HEK293T (cell line): ENCODE results near the gene PPDPF.
A peak's percentile ranks its signal among the peaks of the same experiment; 100 is the strongest.

Experiments used
- CTCF ChIA-PET: fragments of 350-600 bp; formaldehyde crosslinking; extraction: SDS; loops from one replicate; lab custom pipeline; 2021; ENCODE audit warnings: antibody characterized with exemption, inconsistent platforms; lab: Yijun Ruan, JAX
- POLR2A ChIA-PET: fragments of 350-600 bp; formaldehyde crosslinking; extraction: SDS; loops from one replicate; lab custom pipeline; 2020; ENCODE audit warnings: antibody characterized with exemption, inconsistent platforms; lab: Yijun Ruan, JAX
- DNase-seq: peaks from one replicate; pipeline ENCODE4 v3.0.0; 2012; ENCODE audit warnings: mixed read lengths; ENCODE audit errors: extremely low spot score
- ARNT ChIP-seq: fragments of 450-650 bp; IDR thresholded peaks from 2 replicates; pipeline ENCODE4 v1.6.1; 2017; ENCODE audit warnings: mild to moderate bottlenecking
- BHLHE40 ChIP-seq: fragments of 450-650 bp; IDR thresholded peaks from 2 replicates; pipeline ENCODE4 v1.6.1; 2016; ENCODE audit warnings: mild to moderate bottlenecking, moderate library complexity, borderline replicate concordance
- CTBP1 ChIP-seq: fragments of 450-650 bp; IDR thresholded peaks from 2 replicates; pipeline ENCODE4 v1.6.1; 2016; ENCODE audit warnings: borderline replicate concordance
- ELF4 ChIP-seq: fragments of 450-650 bp; IDR thresholded peaks from 2 replicates; pipeline ENCODE4 v1.6.1; 2017; ENCODE audit warnings: antibody characterized with exemption
- FOXA1 ChIP-seq: fragments of 450-650 bp; IDR thresholded peaks from 2 replicates; pipeline ENCODE4 v1.6.1; 2016; ENCODE audit warnings: mild to moderate bottlenecking
- FOXK2 ChIP-seq: fragments of 450-650 bp; IDR thresholded peaks from 2 replicates; pipeline ENCODE4 v1.6.1; 2016; ENCODE audit warnings: mild to moderate bottlenecking
- FOXM1 ChIP-seq: fragments of 450-650 bp; IDR thresholded peaks from 2 replicates; pipeline ENCODE4 v1.6.1; 2017; ENCODE audit warnings: mild to moderate bottlenecking, borderline replicate concordance
- HDGF ChIP-seq: fragments of 450-650 bp; IDR thresholded peaks from 2 replicates; pipeline ENCODE4 v1.6.1; 2017; ENCODE audit warnings: antibody characterized with exemption, borderline replicate concordance
- L3MBTL2 ChIP-seq: fragments of 450-650 bp; conservative IDR thresholded peaks from 2 replicates; pipeline ENCODE4 v1.6.1; 2016; ENCODE audit warnings: mild to moderate bottlenecking
- LEF1 ChIP-seq: fragments of 450-650 bp; IDR thresholded peaks from 2 replicates; pipeline ENCODE4 v1.6.1; 2017; ENCODE audit warnings: mild to moderate bottlenecking, borderline replicate concordance
- NFRKB ChIP-seq: fragments of 450-650 bp; IDR thresholded peaks from 2 replicates; pipeline ENCODE4 v1.6.1; 2016; ENCODE audit warnings: mild to moderate bottlenecking, moderate library complexity
- PKNOX1 ChIP-seq: fragments of 450-650 bp; IDR thresholded peaks from 2 replicates; pipeline ENCODE4 v1.6.1; 2016
- SP1 ChIP-seq: fragments of 450-650 bp; IDR thresholded peaks from 2 replicates; pipeline ENCODE4 v1.6.1; 2017
- SUZ12 ChIP-seq: fragments of 450-650 bp; IDR thresholded peaks from 2 replicates; pipeline ENCODE4 v1.6.1; 2016; ENCODE audit warnings: mild to moderate bottlenecking
- TARDBP ChIP-seq: fragments of 450-650 bp; IDR thresholded peaks from 2 replicates; pipeline ENCODE4 v1.6.1; 2016
- ZNF384 ChIP-seq: fragments of 450-650 bp; IDR thresholded peaks from 2 replicates; pipeline ENCODE4 v1.6.1; 2016

The PPDPF gene

GRCh38 chr20:63549679-63550282 is 29.2 kb downstream of the PPDPF start:
- CTCF ChIA-PET, result no interaction called here

DNA sequence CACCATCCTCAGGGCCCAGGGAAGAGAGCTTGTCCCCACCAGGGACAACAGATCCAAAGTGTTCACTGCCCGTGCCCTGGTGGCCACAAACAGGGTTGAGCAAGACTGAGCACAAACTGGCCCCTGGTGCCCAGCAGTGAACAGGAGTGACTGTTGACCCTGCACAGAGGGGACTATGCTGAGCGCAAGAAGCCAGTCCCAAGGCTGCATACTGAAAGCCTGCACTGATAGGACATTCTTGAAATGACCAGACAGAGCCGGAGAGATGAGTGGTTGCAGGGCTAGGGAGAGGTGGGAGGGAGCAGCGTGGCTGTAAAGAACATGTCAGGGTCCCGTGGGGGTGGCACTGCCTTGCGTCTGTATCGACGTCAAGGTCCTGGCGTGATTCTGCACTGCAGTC is 30.5 kb downstream of the PPDPF start:
- CTCF ChIA-PET, result no interaction called here
- POLR2A ChIA-PET, result interaction anchor here (1.8 kb wide), 1 partner anchor 23 kb away, joined by 8 read pairs; the partner anchor contains the start of gene HELZ2
- TF ChIP-seq LEF1 (no peak), SP1 (no peak), FOXK2 (no peak), ZNF384 (no peak), NFRKB (no peak), PKNOX1 (no peak), FOXA1 (no peak), HDGF (no peak), FOXM1 (no peak), BHLHE40 (no peak), L3MBTL2 (no peak), ELF4 (no peak)
- no peak for DNase-seq

More at GRCh38 chr20:63549679-63550282, 29.2 kb downstream of the PPDPF start:
- POLR2A ChIA-PET, result interaction anchor here (0.9 to 1.8 kb wide), 2 partner anchors 12 to 24 kb away, joined by 4 to 8 read pairs; partner anchors contain the start of gene HELZ2
- no peak for DNase-seq
- no peak for TF ChIP-seq FOXM1
- TF ChIP-seq L3MBTL2, result no peak
- no peak for TF ChIP-seq FOXK2
- no peak for TF ChIP-seq SP1
- TF ChIP-seq ARNT, result no peak
- no peak for TF ChIP-seq BHLHE40
- no peak for TF ChIP-seq SUZ12
- TF ChIP-seq TARDBP, result no peak
- TF ChIP-seq ZNF384, result no peak

DNA sequence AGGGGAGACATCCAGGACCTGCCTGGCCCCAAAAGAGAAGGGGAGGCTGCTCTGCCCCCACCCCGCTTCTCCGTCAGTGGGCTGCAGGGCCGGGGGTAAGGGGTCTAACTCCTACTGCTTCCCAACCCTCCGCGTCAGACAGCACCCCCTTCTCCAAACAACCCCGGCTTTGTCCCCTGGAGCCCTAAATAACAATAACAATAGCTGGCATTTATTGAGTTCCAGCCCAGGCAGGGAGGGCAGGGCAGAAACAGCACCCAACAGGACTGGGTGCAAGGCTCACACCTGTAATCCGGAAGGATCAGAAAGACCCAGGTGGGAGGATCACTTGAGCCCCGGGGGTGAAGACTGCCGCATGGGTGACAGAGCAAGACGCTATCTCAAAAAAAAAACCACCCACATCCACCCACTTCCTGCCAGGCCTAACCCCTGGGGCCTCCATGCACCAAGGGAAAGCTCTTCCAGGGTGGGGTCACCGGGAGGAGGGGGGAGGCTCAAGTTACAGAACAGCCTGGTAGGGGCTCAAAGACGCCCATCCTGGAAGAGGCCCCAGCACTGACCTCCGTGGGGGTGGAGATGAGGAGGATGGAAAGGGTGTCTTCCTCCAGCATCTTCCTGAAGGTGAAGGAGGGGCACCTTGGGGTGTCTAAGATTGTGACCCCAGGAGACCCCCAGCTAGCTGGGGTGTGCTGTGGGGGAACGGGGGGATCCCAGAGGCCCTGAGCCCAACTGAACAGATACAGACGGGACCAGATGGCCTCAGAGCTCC is 32.1 kb downstream of the PPDPF start:
- no peak for DNase-seq
- ChIA-PET POLR2A (no interaction called here), CTCF (no interaction called here)
- TF ChIP-seq L3MBTL2, result no peak
- TF ChIP-seq LEF1, result no peak
- TF ChIP-seq FOXM1, result no peak
- TF ChIP-seq BHLHE40, result no peak
- no peak for TF ChIP-seq ELF4
- no peak for TF ChIP-seq ARNT
- no peak for TF ChIP-seq FOXA1
- TF ChIP-seq SUZ12, result no peak
- TF ChIP-seq CTBP1, result no peak
- no peak for TF ChIP-seq ZNF384

DNA sequence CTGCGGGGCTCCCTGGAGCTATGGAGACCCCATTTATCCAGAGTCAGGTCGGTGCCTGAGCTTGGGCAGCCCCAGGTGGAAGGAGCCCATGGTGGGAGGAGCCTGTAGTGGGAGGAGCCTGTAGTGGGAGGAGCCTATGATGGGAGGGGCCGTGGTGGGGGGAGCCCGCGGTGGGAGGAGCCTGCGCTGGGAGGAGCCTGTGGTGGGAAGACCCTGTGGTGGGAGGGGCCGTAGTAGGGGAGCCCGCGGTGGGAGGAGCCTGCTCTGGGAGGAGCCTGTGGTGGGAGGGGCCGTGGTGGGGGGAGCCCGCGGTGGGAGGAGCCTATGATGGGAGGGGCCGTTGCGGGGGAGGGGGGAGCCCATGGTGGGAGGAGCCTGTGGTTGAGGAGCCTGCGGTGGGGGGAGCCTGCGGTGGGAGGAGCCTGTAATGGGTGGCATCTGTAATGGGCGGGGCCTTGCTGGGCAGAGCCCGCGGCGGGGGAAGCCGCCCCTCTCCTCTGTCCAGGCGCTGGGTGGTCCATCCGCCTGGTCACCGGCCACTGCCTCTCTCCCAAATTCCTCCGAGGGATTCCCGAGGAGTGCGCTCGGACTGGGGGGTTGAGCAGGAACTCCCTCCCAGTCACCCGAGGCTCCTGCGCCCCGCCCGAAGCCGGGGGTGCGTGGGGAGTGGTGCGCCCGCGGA is 32.8 kb downstream of the PPDPF start:
- TF ChIP-seq FOXM1, result no peak
- no peak for TF ChIP-seq ELF4
- TF ChIP-seq PKNOX1, result no peak
- TF ChIP-seq L3MBTL2, result no peak
- no peak for TF ChIP-seq NFRKB
- no peak for TF ChIP-seq BHLHE40
- peak; percentile 71; the same call in 1 of the 2 replicates for TF ChIP-seq SP1
- TF ChIP-seq LEF1, result no peak
- DNase-seq, result peak; percentile 90
- ChIA-PET POLR2A (no interaction called here), CTCF (no interaction called here)

GRCh38 chr20:63553933-63554290 is 33.3 kb downstream of the PPDPF start, which contains the start of gene FNDC11:
Gene FNDC11, plus strand, starts transcription at chr20:63554159. Its CDS starts 1,505 bp downstream, at chr20:63555664.
- TF ChIP-seq L3MBTL2 (no peak), BHLHE40 (no peak), FOXK2 (no peak), NFRKB (no peak), FOXA1 (no peak), ARNT (no peak)
- CTCF ChIA-PET, result no interaction called here
- DNase-seq, result no peak
- POLR2A ChIA-PET, result no interaction called here

DNA sequence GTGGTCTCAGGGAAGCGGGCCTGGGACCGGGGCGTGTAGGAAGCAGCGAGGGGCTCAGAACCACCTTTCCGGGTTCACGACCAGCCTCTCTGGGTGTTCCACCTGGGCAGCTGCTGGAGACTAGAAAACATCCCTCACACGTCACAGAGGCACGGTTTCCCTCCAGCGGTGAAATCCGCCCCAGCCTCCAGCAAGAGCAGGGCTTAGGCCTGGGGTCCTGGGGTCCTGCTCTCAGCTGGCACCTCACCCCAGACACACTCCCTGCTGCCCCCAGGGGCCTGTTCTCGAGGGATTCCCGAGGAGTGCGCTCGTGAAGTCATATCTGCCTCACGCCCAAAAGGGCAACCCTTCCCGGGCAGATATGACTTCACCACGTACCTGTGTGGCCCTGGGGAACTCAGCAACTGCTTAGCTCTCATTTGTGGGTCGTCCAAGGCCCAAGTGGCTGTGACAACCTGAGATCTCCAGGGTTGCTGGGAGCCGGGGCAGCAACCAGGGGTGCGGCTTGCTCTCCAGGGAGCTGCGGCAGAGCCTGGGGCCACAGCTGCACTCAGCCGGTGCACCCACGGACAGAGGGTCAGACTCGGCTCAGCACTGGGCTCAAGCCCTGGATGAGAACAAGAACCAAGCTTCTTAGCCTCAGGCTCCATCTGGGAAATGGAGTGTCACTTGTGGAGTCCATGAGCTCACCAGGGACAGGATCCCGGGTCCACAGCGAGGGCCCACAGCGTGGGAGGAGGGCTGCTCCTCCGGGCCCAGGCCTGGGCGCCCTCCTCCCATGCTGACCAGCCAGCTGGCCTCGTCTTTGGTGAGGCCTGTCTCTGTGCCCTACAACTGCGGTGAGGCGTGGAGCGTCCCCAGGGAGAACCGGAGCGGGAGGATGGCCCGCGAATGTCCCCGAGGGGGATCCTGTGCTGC is 34.1 kb downstream of the PPDPF start:
- ChIA-PET POLR2A (interaction anchor here (1.0 to 1.4 kb wide), 2 partner anchors 58 to 72 kb away, joined by 3 to 4 read pairs; partner anchors contain the start of gene GMEB2), CTCF (no interaction called here)
- no peak for DNase-seq
- TF ChIP-seq ARNT, result no peak
- TF ChIP-seq LEF1, result no peak
- TF ChIP-seq CTBP1, result no peak
- no peak for TF ChIP-seq NFRKB
- TF ChIP-seq HDGF, result no peak
- no peak for TF ChIP-seq L3MBTL2
- no peak for TF ChIP-seq SP1
- no peak for TF ChIP-seq TARDBP
- no peak for TF ChIP-seq BHLHE40
- TF ChIP-seq FOXA1, result no peak
- TF ChIP-seq ELF4, result no peak
- TF ChIP-seq SUZ12, result no peak
- TF ChIP-seq FOXK2, result no peak
- no peak for TF ChIP-seq PKNOX1
